Right lobe of liver (tissue), 6 donors: ENCODE data around the gene SRSF9. TPM values are rescaled to one million over a fixed set of nuclear protein-coding genes. Genes with fewer than 3 reads are reported as not detected.
A peak's percentile ranks its signal among the peaks of the same experiment; 100 is the strongest.

Experiments
- ATAC-seq, 4 donors: fragments of 200-7000 bp; cut with Tn5 transposase; one replicate each; pipeline ENCODE4 v1.9.1; 2020; ENCODE audit warnings: mild to moderate bottlenecking in 4 of 4, moderate library complexity in 4 of 4
- DNase-seq, 3 donors: peaks; one replicate each; pipeline ENCODE4 v3.0.0-alpha.2; 2020
- H3K27ac ChIP-seq, 3 donors: fragments of 200-600 bp; one replicate each; pipeline ENCODE4 v1.8.0; 2022
- H3K27me3 ChIP-seq, 2 donors: fragments of 200-600 bp; one replicate each; pipeline ENCODE4 v1.8.0; 2022
- H3K36me3 ChIP-seq, 4 donors: fragments of 200-600 bp; sonication (generic) in 1 of 4; one replicate each; pipeline versions ENCODE4 v1.5.1 to v1.8.0; 2017 to 2022; ENCODE audit warnings: control low read depth in 1 of 4
- H3K4me1 ChIP-seq, 4 donors: fragments of 200-600 bp; sonication (generic) in 1 of 4; one replicate each; pipeline versions ENCODE4 v1.5.1 to v1.8.0; 2017 to 2022; ENCODE audit warnings: control low read depth in 1 of 4
- H3K4me3 ChIP-seq, 3 donors: fragments of 200-600 bp; one replicate each; pipeline ENCODE4 v1.8.0; 2022
- H3K9me3 ChIP-seq, 4 donors: fragments of 200-600 bp; sonication (generic) in 1 of 4; one replicate each; pipeline versions ENCODE4 v1.5.1 to v1.8.0; 2017 to 2022; ENCODE audit warnings: control low read depth in 1 of 4
- CTCF ChIP-seq, 4 donors: fragments of 200-600 bp in 3 of 4; fragments of 450-650 bp in 1 of 4; IDR thresholded peaks; one replicate each; pipeline versions ENCODE4 v1.5.1 to v1.8.0; 2016 to 2022; ENCODE audit warnings: antibody characterized with exemption in 4 of 4, mild to moderate bottlenecking in 2 of 4
- POLR2A ChIP-seq: fragments of 450-650 bp; IDR thresholded peaks from one replicate; pipeline ENCODE4 v1.6.1; 2017; ENCODE audit warnings: antibody characterized with exemption, mild to moderate bottlenecking
- WGBS: methylation state at CpG from one replicate; pipeline ENCODE4 v1.1.6; 2018; ENCODE audit warnings: low coverage, low lambda C conversion rate; ENCODE audit not compliant: insufficient coverage; ENCODE audit errors: missing lambda C conversion rate; 5-methylcytosine and 5-hydroxymethylcytosine counted together
- intact Hi-C, 2 donors: fragments of 100-400 bp; cut with DNase I; formaldehyde crosslinking; loops; one replicate each; pipeline versions ENCODE4 v1.11.2 to v1.14.1; 2022
- total RNA-seq, 6 experiments: library from RNA; depleted of rRNA in 2 of 6; stranded (reverse); fragments of >200 nt in 2 of 6; fragmentation: NEBNext Ultra II Directional in 3 of 6; extraction: Animal tissue kit (Norgen Biotek cat#: 25700) in 3 of 6; gene quantifications; one replicate each; pipeline versions ENCODE4 v1.1.0 to v1.2.4, GENCODE V29; 2016 to 2023
- donor health status: DM: no; HTN: yes; CAD: no.
- donor health status: DM: no; HTN: no; CAD: no.
- donor health status: DM: no; HTN: no; CAD: no.
- donor health status: DM: no; HTN: yes; CAD: no.
- donor health status: DM: no; HTN: yes; CAD: no.

The SRSF9 gene
- total RNA-seq, 6 experiments from 2014 or later: 36.4 to 63.3 (median 60.2) TPM

DNA sequence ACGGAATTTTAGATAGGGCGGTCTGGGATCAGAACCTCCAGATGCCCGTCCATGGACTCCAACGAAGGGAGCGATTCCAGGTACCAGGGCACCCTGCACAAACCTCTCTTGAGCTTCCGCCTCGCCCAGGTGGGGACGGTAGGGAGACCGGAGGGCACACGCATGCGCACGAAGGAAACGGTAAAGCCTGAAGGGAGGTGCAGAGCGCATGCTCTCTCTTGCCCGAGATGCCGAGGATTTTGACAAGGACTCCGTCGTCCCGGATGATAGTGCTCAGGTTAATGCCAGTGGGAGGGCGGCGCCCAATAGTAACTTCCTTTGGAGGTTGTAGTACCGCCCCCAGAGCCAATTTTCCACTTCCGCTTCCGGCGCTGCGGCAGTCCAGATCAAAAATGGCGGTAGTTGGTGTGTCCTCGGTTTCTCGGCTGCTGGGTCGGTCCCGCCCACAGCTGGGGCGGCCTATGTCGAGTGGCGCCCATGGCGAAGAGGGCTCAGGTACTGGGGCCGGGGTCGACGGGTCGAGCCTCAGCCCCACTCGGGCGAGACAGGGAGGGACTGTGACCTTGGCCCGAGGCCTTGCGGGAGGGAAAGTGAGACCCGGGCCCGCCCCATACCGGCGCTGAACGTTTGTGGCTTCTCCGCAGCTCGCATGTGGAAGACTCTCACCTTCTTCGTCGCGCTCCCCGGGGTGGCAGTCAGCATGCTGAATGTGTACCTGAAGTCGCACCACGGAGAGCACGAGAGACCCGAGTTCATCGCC lies 31.6 kb downstream of the SRSF9 start, which contains the start of gene COX6A1:
COX6A1 (plus strand) TSS at position 379 of the 760 bp plus-strand sequence; CDS start at position 393, 14 bp downstream.
- Histone ChIP-seq H3K4me1 (peaks cover 0 to 20% (median 3%) of the 10 kb centered on the region in 4 donors), H3K9me3 (no peaks in the 10 kb centered on the region), H3K36me3 (peaks cover 0 to 26% (median 7%) of the 10 kb centered on the region in 4 donors), H3K27me3 (no peaks in the 10 kb centered on the region), H3K27ac (peak within 1 kb of the TSS; percentile 19 to 80 (median 64)), H3K4me3 (peak within 1 kb of the TSS; percentile 74 to 99 (median 98))
- TF ChIP-seq POLR2A: peak; percentile 56
- TF ChIP-seq CTCF (IDR thresholded peaks at IDR 0.05): no peak
- ATAC-seq (peak; percentile 98 to 99 (median 98)), DNase-seq (peak; percentile 96 to 98 (median 98))
- intact Hi-C loops: no loop called here
- 0% methylated on average over 26 of the region's 59 CpGs for WGBS

GRCh38 chr12:120432772-120433525 lies 36.6 kb downstream of the SRSF9 start:
- H3K9me3 ChIP-seq: no peaks in the 10 kb centered on the region
- peaks cover 0 to 4% (median 0%) of the 10 kb centered on the region in 4 donors for H3K4me1 ChIP-seq
- no peak overlapping the region for H3K4me3 ChIP-seq
- 49% methylated on average over 10 of the region's 10 CpGs for WGBS
- H3K36me3 ChIP-seq: no peaks in the 10 kb centered on the region
- no peak overlapping the region for H3K27ac ChIP-seq
- DNase-seq (no peak), ATAC-seq (no peak)
- no peak for TF ChIP-seq CTCF (IDR thresholded peaks at IDR 0.05)
- no peak for TF ChIP-seq POLR2A
- no peaks in the 10 kb centered on the region for H3K27me3 ChIP-seq
- intact Hi-C loops: loop anchor here in 1 of 2 donors (5.0 kb wide), 1 partner anchor 76 kb away; no protein-coding TSS in a partner anchor

- H3K9me3 ChIP-seq: no peaks in the 10 kb centered on the region
- H3K4me3 ChIP-seq: no peak overlapping the region
- no peaks in the 10 kb centered on the region for H3K36me3 ChIP-seq
- H3K27ac ChIP-seq: no peak overlapping the region
- intact Hi-C loops: loop anchor here in 1 of 2 donors (10.0 kb wide), 1 partner anchor 65 kb away; the partner anchor contains the start of gene MSI1
- no peak for TF ChIP-seq POLR2A
- TF ChIP-seq CTCF (IDR thresholded peaks at IDR 0.05): no peak
- H3K27me3 ChIP-seq: no peaks in the 10 kb centered on the region
- no peaks in the 10 kb centered on the region for H3K4me1 ChIP-seq
- ATAC-seq: no peak
- DNase-seq: no peak
- 61% methylated on average over 6 of the region's 7 CpGs for WGBS
Measured at GRCh38 chr12:120429368-120429767, 40.2 kb downstream of the SRSF9 start.

DNA sequence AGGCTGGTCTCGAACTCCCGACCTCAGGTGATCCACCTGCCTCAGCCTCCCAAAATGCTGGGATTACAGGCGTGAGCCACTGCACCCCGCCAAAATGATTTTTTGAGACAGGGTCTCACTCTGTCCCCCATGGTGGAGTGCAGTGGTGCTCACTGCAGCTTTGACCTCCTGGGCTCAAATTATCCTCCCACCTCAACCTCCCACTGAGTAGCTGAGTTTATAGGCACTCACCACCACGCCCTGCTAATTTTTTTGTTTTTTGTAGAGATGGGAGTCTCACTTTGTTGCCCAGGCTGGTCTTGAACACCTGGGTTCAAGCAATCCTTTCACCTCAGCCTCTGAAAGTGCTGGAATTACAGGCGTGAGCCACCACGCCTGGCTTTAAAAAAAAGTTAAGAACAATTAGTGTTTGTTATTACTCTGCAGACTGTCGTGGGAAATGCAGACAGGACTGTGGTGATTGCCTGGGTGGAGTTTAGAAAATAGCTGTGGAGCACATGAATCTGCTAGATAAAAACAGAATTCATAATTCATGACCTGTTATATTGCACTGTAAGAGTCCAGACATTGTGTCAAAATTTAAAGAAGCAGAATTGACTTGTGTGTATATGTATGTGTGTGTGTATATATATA lies 40.8 kb downstream of the SRSF9 start:
- H3K27me3 ChIP-seq: no peaks in the 10 kb centered on the region
- intact Hi-C loops: loop anchor here in 1 of 2 donors (10.0 kb wide), 1 partner anchor 64 kb away; the partner anchor contains the start of gene MSI1
- ATAC-seq: no peak
- no peak overlapping the region for H3K4me3 ChIP-seq
- H3K27ac ChIP-seq: no peak overlapping the region
- no peaks in the 10 kb centered on the region for H3K4me1 ChIP-seq
- H3K9me3 ChIP-seq: no peaks in the 10 kb centered on the region
- TF ChIP-seq CTCF (IDR thresholded peaks at IDR 0.05) (no peak), POLR2A (no peak)
- H3K36me3 ChIP-seq: no peaks in the 10 kb centered on the region
- 53% methylated on average over 8 of the region's 8 CpGs for whole genome bisulfite sequencing
- no peak for DNase-seq
